Mesenchymal stem cell (in vitro differentiated cells and primary cell): ENCODE results near the gene BCAS4.
"Not testable (repeated sequence)": the region's sequence is repeated elsewhere in the genome, so short reads cannot be mapped to it uniquely, and the experiment has no call there.

Source experiments
- DNase-seq: peaks from one replicate; pipeline ENCODE4 v3.0.0-alpha.2; 2013
- H2AFZ ChIP-seq: one replicate; pipeline ENCODE4 v1.6.1; 2013; ENCODE audit warnings: low read depth, mild to moderate bottlenecking, control low read depth, inconsistent platforms, low read length, moderate library complexity
- H2AK5ac ChIP-seq: 2 replicates; pipeline ENCODE4 v1.6.1; 2013; ENCODE audit warnings: low read length, moderate library complexity, mild to moderate bottlenecking, inconsistent platforms; ENCODE audit not compliant: severe bottlenecking
- H2BK120ac ChIP-seq: one replicate; pipeline ENCODE4 v1.6.1; 2013; ENCODE audit warnings: low read depth, mild to moderate bottlenecking, inconsistent platforms, low read length, moderate library complexity
- H2BK12ac ChIP-seq, 2 experiments: one replicate each; pipeline ENCODE4 v1.6.1; 2013; ENCODE audit warnings: inconsistent platforms in 2 of 2, low read length in 2 of 2, mild to moderate bottlenecking in 2 of 2, moderate library complexity in 2 of 2, control low read depth in 1 of 2
- H2BK15ac ChIP-seq: one replicate; pipeline ENCODE4 v1.6.1; 2013; ENCODE audit warnings: mild to moderate bottlenecking, low read depth, inconsistent platforms; ENCODE audit not compliant: poor library complexity, severe bottlenecking
- H2BK5ac ChIP-seq: 2 replicates; pipeline ENCODE4 v1.6.1; 2013; ENCODE audit warnings: low read depth, mild to moderate bottlenecking, low read length, control low read depth, inconsistent platforms; ENCODE audit not compliant: poor library complexity, severe bottlenecking
- H3K14ac ChIP-seq, 2 experiments: one replicate each; pipeline ENCODE4 v1.6.1; 2013; ENCODE audit warnings: inconsistent platforms in 2 of 2, low read length in 2 of 2, control low read depth in 1 of 2, mild to moderate bottlenecking in 1 of 2, moderate library complexity in 1 of 2
- H3K18ac ChIP-seq, 2 experiments: one replicate each; pipeline ENCODE4 v1.6.1; 2013; ENCODE audit warnings: inconsistent platforms in 2 of 2, low read length in 2 of 2, control low read depth in 1 of 2, low read depth in 1 of 2, mild to moderate bottlenecking in 1 of 2
- H3K23ac ChIP-seq, 2 experiments: one replicate each; pipeline ENCODE4 v1.6.1; 2013; ENCODE audit warnings: inconsistent platforms in 2 of 2, low read length in 2 of 2, mild to moderate bottlenecking in 2 of 2, moderate library complexity in 2 of 2, control low read depth in 1 of 2
- H3K27ac ChIP-seq: 2 replicates; pipeline ENCODE4 v1.5.1; 2013; ENCODE audit warnings: mild to moderate bottlenecking, moderate library complexity, low read length, control low read depth, inconsistent platforms; ENCODE audit not compliant: poor library complexity, severe bottlenecking
- H3K27me3 ChIP-seq, 2 experiments: 2 replicates each; pipeline versions ENCODE4 v1.6.1 to v1.7.0; 2013; ENCODE audit warnings: low read length in 2 of 2, mild to moderate bottlenecking in 2 of 2, moderate library complexity in 2 of 2, control low read depth in 1 of 2, inconsistent platforms in 1 of 2; ENCODE audit not compliant: control insufficient read depth in 1 of 2, insufficient read depth in 1 of 2
- H3K36me3 ChIP-seq, 2 experiments: 2 replicates each; pipeline versions ENCODE4 v1.6.1 to v1.7.0; 2013; ENCODE audit warnings: low read length in 2 of 2, control low read depth in 1 of 2, inconsistent platforms in 1 of 2, low read depth in 1 of 2, mild to moderate bottlenecking in 1 of 2; ENCODE audit not compliant: insufficient read depth in 2 of 2, control insufficient read depth in 1 of 2
- H3K4ac ChIP-seq, 2 experiments: one replicate each; pipeline ENCODE4 v1.6.1; 2013; ENCODE audit warnings: inconsistent platforms in 2 of 2, low read length in 2 of 2, mild to moderate bottlenecking in 2 of 2, moderate library complexity in 2 of 2, control low read depth in 1 of 2, low read depth in 1 of 2
- H3K4me1 ChIP-seq: 2 replicates; pipeline ENCODE4 v1.6.1; 2013; ENCODE audit warnings: low read depth, low read length, control low read depth; ENCODE audit not compliant: control insufficient read depth, insufficient read depth
- H3K4me2 ChIP-seq: 2 replicates; pipeline ENCODE4 v1.6.1; 2013; ENCODE audit warnings: low read length, mild to moderate bottlenecking, inconsistent platforms; ENCODE audit not compliant: poor library complexity, severe bottlenecking
- H3K4me3 ChIP-seq, 2 experiments: 2 replicates each; pipeline versions ENCODE4 v1.5.1 to v1.7.0; 2013; ENCODE audit warnings: low read length in 2 of 2, mild to moderate bottlenecking in 2 of 2, control low read depth in 1 of 2, low read depth in 1 of 2; ENCODE audit not compliant: insufficient read depth in 1 of 2
- H3K79me1 ChIP-seq: replicated peaks from 2 replicates; pipeline ENCODE4 v1.6.1; 2013; ENCODE audit warnings: mild to moderate bottlenecking, control low read depth, low read length, inconsistent platforms; ENCODE audit not compliant: poor library complexity, severe bottlenecking
- H3K9ac ChIP-seq: 2 replicates; pipeline ENCODE4 v1.7.0; 2013; ENCODE audit warnings: mild to moderate bottlenecking, low read length, moderate library complexity
- H3K9me3 ChIP-seq: 2 replicates; pipeline ENCODE4 v1.7.0; 2013; ENCODE audit warnings: mild to moderate bottlenecking, low read length; ENCODE audit not compliant: control insufficient read depth
- H4K8ac ChIP-seq: one replicate; pipeline ENCODE4 v1.6.1; 2013; ENCODE audit warnings: inconsistent platforms, mild to moderate bottlenecking, low read length, moderate library complexity
- H4K91ac ChIP-seq: one replicate; pipeline ENCODE4 v1.6.1; 2013; ENCODE audit warnings: mild to moderate bottlenecking, low read length, inconsistent platforms
- WGBS: methylation state at CpG from one replicate; pipeline ENCODE4 v1.1.7; 2013; ENCODE audit warnings: mixed read lengths; 5-methylcytosine and 5-hydroxymethylcytosine counted together

The BCAS4 gene

GRCh38 chr20:50762435-50763220 lies 32.2 kb upstream of the BCAS4 start:
- no peak overlapping the region for H3K23ac ChIP-seq
- no peak overlapping the region for H2AFZ ChIP-seq
- H2BK5ac ChIP-seq: peak overlapping the region; percentile 89

GRCh38 chr20:50763550-50764458 lies 31.1 kb upstream of the BCAS4 start:
- H3K4me2 ChIP-seq, H3K18ac ChIP-seq, H2AFZ ChIP-seq, H3K36me3 ChIP-seq, H3K27me3 ChIP-seq, H2BK12ac ChIP-seq, H4K91ac ChIP-seq, H2BK15ac ChIP-seq, H3K4me3 ChIP-seq, DNase-seq, H3K27ac ChIP-seq, H3K14ac ChIP-seq, H3K79me1 ChIP-seq, H2BK5ac ChIP-seq, H4K8ac ChIP-seq, H3K9me3 ChIP-seq, H2BK120ac ChIP-seq, H3K4ac ChIP-seq, H3K23ac ChIP-seq, H3K9ac ChIP-seq: not testable (repeated sequence)
- 90% methylated on average over 20 of the region's 20 CpGs for WGBS
- H2AK5ac ChIP-seq: peak overlapping the region; percentile 81
- peaks cover 16% of the 10 kb centered on the region for H3K4me1 ChIP-seq

More at GRCh38 chr20:50762435-50763220, 32.2 kb upstream of the BCAS4 start:
- Histone ChIP-seq H3K36me3 (no peaks in the 10 kb centered on the region), H2BK15ac (no peak overlapping the region), H3K27ac (peak overlapping the region; percentile 97), H2BK120ac (no peak overlapping the region), H3K27me3 (no peaks in the 10 kb centered on the region), H3K14ac (no peak overlapping the region), H2BK12ac (no peak overlapping the region), H2AK5ac (peak overlapping the region; percentile 79), H3K9me3 (no peaks in the 10 kb centered on the region), H3K79me1 (peaks cover 2% of the 10 kb centered on the region), H3K9ac (peak overlapping the region; percentile 19), H3K4me1 (peaks cover 16% of the 10 kb centered on the region), H4K91ac (no peak overlapping the region), H4K8ac (no peak overlapping the region), H3K4ac (no peak overlapping the region), H3K18ac (no peak overlapping the region), H3K4me2 (no peak overlapping the region), H3K4me3 (peak overlapping the region in 1 of 2 experiments; percentile 45)
- WGBS: 89% methylated on average over 10 of the region's 12 CpGs
- no peak for DNase-seq

GRCh38 chr20:50765251-50765650 lies 29.6 kb upstream of the BCAS4 start:
- not testable (repeated sequence) for H3K36me3 ChIP-seq, H3K9ac ChIP-seq, H2BK120ac ChIP-seq, H3K4me3 ChIP-seq, H3K79me1 ChIP-seq, H3K4ac ChIP-seq, H2BK5ac ChIP-seq, H3K9me3 ChIP-seq, H3K4me2 ChIP-seq, H4K8ac ChIP-seq, H3K27me3 ChIP-seq, H3K18ac ChIP-seq, H3K23ac ChIP-seq, DNase-seq, H3K14ac ChIP-seq, H2BK12ac ChIP-seq, H2BK15ac ChIP-seq, H2AFZ ChIP-seq, H2AK5ac ChIP-seq, H4K91ac ChIP-seq, H3K27ac ChIP-seq
- H3K4me1 ChIP-seq: peaks cover 13% of the 10 kb centered on the region
- WGBS: 94% methylated on average over 10 of the region's 10 CpGs

- no peak overlapping the region for H2AK5ac ChIP-seq
- no peak overlapping the region for H3K23ac ChIP-seq
- no peak overlapping the region for H3K4ac ChIP-seq
- no peaks in the 10 kb centered on the region for H3K36me3 ChIP-seq
- WGBS: 91% methylated on average over 2 of the region's 3 CpGs
- no peak overlapping the region for H3K14ac ChIP-seq
- no peak overlapping the region for H2BK12ac ChIP-seq
- no peak overlapping the region for H4K91ac ChIP-seq
- H3K79me1 ChIP-seq: no peaks in the 10 kb centered on the region
- no peak overlapping the region for H3K27ac ChIP-seq
- H2BK15ac ChIP-seq: no peak overlapping the region
- no peak overlapping the region for H3K9ac ChIP-seq
- DNase-seq: no peak
- no peaks in the 10 kb centered on the region for H3K27me3 ChIP-seq
- H3K4me3 ChIP-seq: no peak overlapping the region
- no peak overlapping the region for H4K8ac ChIP-seq
- no peaks in the 10 kb centered on the region for H3K9me3 ChIP-seq
- no peak overlapping the region for H2BK5ac ChIP-seq
- no peak overlapping the region for H2BK120ac ChIP-seq
- H3K4me1 ChIP-seq: peaks cover 11% of the 10 kb centered on the region
- no peak overlapping the region for H3K18ac ChIP-seq
- H3K4me2 ChIP-seq: no peak overlapping the region
- no peak overlapping the region for H2AFZ ChIP-seq
These were observed 29.2 kb upstream of the BCAS4 start for GRCh38 chr20:50765674-50766073.
